HG03103 (cell line): ENCODE measurements around the gene TMUB1.

Experiments
- ATAC-seq: cut with Tn5 transposase; IDR thresholded peaks from one replicate; pipeline ENCODE4 v1.9.1; 2021; ENCODE audit warnings: low read depth; ENCODE audit not compliant: unreplicated experiment

Gene TMUB1

DNA sequence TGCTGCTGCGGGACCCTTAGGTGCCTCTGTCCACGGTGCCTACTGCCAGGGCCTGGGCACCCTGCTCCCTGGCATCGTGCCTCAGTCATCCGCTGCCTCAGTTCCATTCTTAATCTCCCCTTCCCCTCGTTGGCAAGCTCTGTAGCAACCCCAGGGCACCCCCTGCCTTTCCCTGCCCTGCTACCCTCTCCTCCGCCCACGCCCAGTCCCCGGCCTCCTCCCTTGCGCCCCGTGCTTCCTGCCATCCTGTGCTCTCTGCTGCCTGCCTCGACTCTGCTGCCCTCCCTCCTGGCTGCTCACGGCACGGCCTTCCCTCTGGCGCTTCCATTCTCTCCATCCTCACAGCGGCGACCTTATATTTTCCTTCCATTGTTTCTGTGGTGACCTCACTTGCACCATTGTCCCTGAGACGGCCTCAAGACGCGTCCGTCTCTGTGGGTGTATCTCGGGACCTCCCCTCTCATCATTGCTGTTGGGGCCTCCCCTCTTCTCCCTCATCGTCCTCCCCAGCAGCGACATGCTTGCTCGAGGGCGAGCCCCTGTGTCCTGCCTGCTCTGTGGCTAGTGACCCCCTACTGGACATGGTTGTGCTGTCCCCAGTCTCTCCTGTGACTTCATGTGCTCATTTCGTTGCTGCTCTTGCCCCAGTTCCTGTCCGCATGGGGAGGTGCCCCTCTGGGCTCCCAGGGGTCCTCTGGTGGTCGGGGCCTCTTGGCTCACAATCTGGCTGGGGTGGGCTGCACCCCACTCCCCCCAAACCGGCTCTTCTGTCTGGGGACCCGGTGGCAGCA, 38.3 kb upstream of the TMUB1 start:
- ATAC-seq: no peak

DNA sequence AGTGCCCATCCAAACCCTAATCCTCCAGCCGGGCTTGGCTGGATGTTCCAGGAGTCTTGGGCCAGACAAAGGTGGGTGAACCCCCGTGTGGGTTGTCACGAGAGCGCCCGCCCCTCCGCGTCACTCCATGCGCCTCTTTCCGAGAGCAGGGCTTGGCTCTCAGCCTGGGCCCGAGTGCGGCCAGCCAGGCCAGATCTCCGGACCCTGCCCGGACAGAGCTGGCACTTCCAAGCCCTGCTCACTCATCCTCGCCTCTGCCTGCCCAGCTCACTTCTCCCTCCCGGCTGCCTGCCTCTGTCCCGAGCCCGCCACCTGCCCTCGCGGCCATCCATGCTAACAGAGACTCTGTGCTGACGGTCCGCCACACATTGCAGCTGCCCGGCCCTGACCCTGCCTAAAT, 37.6 kb upstream of the TMUB1 start:
- ATAC-seq: no peak

DNA sequence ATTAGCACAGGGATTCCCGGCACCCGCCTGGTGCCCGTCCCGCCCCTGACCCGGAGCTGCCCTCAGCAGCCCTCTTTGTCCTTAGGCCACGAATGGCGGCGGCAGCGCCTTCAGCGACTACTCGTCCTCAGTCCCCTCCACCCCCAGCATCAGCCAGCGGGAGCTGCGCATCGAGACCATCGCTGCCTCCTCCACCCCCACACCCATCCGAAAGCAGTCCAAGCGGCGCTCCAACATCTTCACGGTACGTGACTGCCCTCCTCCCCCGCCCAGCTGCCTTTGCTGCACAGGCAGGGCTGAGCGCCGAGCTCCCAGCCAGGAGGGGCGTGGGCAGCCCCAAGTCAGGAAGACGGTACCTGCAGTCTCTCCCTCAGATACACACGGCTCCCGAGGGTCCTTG, 36.6 kb upstream of the TMUB1 start:
- no peak for ATAC-seq

DNA sequence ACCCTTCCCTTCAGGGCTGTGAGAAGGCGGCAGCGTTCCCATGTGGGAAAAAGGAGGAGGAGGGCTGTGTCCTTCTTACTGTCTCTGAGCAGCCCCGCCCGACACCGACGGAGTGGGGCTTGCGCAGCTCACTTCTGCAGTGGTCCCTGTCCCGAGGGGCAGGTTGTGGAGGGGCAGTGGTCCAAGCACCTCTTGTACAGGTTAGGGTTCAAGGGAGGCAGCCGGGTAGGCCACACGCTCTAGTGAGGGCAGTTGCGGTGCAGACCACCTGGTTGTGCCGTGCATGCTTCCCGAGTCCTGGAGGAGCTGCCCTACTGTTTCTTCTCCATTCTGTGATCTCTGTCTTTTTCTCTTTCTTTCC, 35.7 kb upstream of the TMUB1 start:
- no peak for ATAC-seq

DNA sequence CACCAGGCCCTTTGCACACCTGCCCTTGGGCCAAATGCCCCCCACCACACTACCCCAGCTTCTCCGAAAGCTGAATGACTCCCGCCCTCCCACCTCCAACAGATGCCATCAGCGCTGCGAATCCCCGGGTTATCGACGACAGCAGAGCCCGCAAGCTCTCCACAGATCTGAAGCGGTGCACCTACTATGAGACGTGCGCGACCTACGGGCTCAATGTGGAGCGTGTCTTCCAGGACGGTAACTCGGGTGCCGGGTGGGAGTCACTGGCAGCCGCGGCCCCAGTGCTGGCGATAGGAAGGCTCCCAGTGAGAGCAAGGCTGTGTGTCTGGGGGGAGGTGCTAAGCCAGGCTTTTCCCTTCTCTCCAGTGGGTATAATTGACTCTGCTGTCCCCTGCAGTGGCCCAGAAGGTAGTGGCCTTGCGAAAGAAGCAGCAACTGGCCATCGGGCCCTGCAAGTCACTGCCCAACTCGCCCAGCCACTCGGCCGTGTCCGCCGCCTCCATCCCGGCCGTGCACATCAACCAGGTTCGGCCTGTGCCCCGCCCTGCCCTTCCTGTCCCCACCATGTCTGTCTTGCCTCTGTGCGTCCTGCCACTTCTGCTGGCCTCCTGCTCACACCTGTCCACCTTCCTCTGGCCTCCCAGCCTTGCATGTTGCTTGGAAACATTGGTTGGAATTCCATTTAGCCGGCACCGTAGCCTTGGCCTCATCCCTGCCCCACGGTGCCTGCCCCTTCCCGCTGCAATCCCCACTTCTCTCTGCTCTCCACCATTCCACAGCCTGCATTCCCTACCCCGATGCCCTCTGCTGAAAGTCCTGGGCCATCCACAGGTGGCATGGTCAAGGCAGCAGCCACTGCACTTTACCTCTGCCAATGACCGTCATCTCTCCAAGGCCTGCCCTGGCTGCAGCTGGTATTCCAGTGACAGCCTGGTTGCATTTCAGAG, 35.1 kb upstream of the TMUB1 start:
- no peak for ATAC-seq

DNA sequence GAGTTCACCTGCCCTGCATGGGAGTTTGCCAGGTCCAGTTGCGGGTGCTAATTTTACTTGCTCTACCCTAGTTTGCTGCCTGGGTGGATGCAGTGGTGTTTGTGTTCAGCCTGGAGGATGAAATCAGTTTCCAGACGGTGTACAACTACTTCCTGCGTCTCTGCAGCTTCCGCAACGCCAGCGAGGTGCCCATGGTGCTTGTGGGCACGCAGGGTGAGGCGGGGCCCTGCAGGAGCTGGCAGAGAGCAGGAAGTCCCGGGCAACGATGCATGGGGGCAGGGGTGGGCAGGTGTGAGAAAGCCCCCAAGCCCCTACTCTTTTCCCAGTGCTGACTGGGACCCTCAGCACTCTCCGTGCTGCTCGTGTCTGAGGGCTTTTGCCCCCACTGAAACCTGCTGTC, 34.3 kb upstream of the TMUB1 start:
- no peak for ATAC-seq

DNA sequence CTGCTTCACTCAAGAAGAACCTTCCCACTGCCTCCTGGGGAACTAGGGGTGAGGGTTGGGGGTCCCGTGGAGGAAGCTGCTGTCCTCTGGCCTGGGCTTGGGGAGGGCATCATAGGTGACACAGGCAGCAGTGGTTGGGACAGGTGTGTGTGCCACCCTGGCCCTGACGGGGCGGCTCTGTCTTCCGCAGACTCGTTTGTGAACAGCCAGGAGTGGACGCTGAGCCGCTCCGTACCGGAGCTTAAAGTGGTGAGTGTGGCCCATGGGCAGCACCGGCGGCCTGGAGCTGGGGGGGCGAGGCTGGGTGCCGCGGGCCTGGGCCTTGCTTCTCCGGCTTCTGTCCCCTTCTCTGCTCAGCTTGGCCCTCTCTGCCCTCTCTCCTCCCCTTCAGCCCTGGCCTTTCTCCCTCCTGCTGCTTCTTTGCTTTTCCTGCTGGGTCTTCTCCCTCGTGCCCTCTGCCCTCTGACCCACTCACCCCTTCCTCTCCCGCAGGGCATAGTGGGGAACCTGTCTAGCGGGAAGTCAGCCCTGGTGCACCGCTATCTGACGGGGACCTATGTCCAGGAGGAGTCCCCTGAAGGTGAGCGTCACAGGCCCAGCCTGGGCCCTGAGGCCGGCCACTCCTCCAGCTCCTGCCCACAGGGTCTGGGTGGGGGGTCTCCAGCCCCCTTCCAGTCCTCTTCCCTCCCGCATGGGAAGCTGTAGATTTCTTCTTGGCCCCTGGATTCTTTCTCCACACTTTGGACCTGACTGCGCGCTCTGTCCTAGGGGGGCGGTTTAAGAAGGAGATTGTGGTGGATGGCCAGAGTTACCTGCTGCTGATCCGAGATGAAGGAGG, 33.5 kb upstream of the TMUB1 start:
- ATAC-seq: no peak

DNA sequence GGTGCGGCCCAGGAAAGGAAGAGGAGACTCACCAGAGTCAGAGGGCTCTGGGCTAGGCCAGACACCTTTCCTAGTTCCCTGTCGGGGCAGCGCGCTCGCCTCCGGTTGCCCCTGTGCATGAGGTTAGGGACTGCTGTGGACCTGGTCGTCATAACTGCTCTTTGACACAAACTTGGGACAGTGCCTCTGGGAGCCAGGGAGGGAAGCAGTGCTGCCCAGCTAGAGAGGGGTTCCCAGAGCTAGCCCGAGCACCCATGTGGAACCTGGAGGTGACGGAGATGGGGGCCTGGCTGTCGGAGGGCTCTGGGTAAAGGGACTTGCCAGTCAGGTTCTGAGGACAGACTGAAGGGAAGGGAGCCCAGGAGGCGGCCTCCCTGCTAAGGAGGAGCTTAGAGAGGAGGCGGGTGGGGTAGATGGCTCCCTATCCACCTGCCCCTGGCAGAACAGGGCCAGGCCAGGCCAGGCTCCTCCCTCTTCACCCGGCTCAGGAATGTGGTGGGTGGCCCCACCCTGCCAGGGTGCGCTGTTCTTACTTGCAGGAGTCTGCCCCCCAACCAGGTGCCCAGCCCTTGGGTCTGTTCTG, 32.6 kb upstream of the TMUB1 start:
- ATAC-seq: no peak

DNA sequence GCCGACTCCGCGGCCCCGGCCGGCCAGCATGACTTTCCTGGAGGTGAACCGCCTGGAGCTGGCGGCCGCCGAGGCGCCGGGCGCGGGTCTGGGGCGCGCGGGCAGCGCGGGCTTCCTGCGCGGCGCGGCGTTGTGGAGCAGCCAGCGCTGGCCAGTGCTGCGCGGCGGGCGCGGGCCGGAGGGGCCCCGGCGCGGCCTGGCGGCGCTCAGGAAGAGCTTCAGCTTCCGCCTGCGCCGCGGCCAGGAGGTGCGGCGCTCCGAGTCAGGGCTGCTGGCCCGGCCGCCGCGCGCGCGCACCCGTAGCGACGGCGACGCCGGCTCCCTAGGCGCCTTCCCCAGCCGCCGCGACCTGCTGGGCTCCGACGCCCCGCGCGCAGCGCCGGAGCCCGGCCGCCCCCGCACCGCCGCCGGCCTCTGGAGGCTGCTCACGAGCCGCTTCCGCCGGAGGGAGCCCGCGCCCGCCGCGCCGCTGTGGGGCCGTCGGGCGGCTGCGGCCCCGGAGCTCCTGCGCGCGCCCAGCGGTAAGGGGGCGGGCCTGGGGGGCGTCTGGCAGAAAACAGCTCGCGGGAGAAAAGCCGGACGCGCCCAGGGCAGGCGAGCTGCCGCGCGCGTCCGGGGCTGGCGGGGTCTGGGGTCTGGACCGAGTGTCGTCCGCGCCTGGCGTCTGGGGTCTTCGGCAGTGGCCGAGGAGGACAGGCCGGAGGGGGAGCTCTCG, 32.0 kb upstream of the TMUB1 start:
- no peak for ATAC-seq

DNA sequence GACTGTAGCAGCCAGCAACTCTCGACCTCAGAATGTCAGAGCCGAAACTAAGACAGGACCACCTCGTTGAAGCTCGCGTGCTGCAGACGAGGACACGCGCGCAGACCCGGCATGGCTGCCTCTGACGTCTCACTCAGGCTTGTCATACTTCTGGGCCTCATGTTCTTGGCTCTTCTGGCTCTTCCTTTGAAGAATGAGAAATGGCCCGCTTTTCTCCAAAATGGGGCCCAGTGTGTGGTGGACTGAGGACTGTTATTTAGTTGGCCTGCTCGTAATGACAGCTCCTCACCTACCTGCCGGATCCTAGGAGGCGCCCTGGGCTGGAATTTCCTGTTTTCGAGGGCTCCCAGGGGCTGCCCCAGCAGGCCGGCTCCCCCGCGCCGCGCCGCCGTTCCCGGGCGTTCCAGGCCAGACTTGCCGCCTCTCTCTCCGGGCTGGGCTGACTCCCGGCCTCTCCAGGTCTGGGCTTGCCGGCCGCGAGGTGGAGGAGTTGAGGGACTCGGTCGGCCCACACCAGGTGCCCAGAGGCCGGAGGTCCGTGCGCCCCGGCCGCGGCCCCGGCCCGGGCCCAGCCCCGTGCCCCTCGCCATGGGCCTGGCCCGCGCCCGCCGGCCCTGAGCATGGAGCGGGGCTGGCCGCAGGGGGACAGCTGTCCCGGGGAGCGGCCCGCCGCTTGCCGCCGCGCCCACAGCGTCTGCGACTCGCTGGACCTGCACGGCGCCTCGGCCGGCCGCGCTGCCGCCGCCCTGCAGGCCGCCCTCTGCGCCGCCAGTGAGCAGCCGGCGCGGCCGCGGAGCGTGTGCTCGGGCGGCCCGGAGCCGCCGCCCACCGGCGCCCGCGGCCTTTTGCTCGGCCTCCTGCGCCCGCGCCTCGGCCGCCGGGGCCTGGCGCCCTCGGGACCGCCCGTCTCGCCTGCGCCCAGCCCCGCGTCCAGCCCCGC, 31.1 kb upstream of the TMUB1 start:
- ATAC-seq: no peak

DNA sequence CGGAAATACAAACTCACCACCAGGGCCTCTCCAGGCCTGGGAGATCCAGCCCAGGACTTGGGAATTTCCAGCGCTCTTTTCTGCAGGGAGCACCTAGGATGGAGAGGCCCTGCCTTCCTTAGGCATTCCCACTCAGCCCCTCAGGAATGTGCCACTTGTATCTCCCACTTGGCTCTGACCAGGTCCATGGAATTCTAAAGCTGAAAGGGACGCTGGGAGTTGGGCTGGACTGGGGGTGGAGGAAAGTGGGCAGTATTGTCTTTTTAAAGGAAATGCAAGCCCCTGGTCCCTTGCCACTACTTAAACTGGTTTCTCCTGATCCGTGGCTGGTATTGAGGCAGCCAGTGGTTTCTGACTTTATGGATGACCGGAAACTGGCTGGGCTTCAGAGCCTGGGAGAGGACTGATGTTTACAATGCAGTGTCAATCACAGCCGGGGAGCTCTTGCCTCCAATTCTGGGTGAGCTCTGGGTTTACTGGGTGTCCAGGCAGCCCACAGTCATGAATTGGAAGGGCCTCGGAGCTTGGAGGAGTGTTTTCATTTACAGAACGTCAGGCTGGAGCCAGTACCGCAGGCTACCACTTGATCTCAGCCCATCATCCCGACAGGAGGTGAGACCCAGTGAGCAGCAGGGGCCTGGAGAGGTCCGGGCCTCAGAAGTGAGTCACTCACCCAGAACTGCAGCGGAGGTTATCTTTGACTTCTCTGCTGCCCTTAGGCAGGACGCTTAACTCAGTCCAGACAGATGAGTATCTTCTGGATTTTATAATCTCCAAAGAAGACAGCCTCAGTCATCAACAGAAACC, 30.3 kb upstream of the TMUB1 start:
- ATAC-seq: no peak

DNA sequence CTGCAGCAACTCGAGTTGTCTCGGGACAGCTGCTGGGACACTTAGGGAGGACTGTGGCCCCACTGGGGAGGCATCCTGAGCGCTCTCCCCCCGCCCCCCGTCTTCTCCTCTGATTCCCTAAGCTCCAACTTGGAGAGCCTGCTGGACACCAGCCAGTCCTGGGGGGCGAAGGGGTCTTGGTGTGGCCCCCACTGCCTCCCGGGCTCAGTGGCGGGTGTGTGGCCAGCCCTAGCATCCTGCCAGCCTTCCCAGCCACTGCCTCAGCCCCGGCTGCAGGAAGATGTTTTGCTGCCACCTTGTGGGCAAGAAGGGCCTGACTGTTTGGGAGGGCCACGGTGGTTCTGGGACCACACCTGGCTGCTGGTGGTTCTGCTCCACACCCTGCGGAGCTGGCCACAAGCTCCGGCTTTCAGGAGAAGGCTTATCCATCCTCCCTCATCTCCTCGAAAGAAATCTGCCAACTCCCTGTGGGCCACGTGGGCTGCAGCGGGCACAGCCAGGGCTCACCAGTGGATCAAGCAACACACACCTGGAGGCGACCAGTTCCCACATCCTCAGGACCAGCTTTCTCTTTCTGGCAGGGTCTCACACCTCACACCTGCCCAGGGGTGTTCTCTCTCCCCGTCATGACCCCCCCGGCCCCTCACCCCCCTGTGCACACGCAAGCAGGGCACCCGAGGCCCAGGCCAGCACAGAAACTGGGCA, 27.8 kb upstream of the TMUB1 start:
- ATAC-seq: no peak

DNA sequence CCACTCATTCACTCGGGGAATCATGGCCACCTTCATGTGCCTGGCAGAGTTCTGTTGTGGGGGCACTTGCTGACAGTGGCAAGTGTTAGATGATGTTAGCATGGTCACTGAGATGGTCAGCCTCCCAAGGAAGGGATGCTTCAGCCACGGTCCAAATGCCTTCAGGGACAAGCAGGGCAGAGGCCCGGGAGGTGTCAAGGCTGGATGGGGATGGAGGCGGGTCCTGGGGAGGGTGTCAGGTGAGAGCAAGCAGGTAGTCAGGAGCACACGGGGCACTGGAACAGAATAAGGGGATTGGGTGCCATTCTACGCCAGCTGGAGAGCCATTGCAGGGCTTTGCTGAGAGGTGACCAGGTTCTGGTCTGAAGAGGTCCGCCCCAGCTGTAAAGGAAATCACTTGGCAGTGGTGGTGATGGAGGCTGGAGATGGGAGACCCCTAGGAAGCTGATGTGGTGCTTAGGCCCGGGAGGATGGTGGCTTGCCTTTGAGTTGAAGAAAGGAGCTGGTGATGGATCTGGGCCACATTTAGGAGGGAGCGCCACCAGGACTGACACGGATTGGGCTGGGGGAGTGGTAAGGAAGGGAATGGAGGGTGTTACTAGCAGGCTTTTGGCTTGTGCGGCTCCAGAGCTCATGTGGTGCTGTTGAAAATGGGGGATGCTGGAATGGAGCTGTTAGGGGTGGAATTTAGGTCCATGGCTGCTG, 27.1 kb upstream of the TMUB1 start:
- no peak for ATAC-seq

DNA sequence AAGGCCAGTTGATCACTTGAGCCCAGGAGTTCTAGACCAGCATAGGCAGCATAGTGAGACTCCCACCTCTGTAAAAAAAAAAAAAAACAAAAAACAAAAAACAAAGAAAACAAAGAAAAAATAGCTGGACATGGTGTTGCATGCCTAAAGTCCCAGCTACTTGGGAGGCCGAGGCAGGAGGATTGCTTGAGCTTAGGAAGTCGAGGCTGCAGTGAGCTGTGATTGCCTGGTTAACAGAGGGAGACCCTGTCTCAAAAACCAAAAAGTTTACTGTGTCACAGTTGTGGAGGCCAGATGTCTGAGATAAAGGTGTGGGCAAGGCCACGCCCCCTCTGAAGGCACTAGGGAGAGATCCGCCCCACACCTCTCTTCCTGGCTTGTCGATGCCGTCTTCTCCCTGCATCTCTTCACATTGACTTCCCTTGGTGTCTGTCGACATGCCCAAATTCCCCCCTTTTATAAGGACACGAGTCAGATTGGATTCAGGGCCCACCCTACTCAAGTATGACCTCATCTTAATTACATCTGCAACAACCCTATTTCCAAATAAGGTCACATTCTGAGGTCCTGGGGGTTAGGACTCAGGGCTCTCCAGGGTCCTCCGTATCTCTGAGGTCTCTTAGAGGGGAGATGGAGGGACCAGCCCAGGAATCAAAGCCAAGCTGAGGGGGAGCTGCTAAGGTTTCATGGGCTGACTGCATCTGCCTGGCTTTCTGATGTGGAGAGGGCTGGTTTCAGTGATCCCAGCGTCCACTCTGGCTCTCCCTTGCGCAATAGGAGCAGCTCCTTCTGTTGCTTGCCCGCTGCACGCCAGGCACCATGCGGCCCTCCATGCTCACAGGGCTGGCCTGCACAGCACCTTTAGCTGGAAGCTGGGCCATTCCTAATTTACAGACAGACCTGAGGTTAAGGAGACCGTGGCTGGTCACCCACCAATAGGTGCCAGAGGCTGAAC, 26.1 kb upstream of the TMUB1 start:
- ATAC-seq: no peak

DNA sequence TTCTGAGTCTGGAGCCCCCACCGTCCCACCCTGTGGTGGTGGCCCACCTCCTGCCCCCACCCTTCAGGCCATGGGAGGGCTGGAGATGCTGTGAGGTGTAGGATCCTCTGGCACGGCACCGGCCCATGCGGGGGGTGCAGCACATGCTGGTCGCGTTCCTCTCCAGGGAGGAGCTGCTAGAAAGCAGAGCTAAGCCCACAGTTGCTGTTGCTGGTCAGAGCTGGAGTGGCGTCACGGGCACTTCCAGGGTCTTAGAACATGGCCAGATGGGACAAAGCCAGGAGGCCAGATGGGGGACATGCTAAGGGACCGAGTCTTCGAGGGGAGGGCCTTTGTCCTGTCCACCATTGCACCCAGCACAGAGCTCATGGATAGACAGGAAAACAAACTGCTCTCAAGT, 24.6 kb upstream of the TMUB1 start:
- ATAC-seq: no peak
